Fibroblast of lung (primary cell): Measurements from ENCODE around the gene SLC22A7. TPM values are rescaled to one million over a fixed set of nuclear protein-coding genes. Genes with fewer than 3 reads are reported as not detected.

ENCODE experiments used
- DNase-seq, 2 donors: peaks; one replicate each; pipeline versions ENCODE4 v3.0.0 to v3.0.0-alpha.2; 2010; ENCODE audit warnings: low read depth in 2 of 2
- H2AFZ ChIP-seq: 2 replicates; pipeline ENCODE4 v1.5.1; 2012; ENCODE audit warnings: low read length, control low read depth, inconsistent platforms
- H3K27ac ChIP-seq: 2 replicates; pipeline ENCODE4 v1.5.1; 2011; ENCODE audit warnings: low read length, control low read depth; ENCODE audit not compliant: insufficient read depth
- H3K27me3 ChIP-seq: 2 replicates; pipeline ENCODE4 v1.5.1; 2011; ENCODE audit warnings: mild to moderate bottlenecking, low read length; ENCODE audit not compliant: control insufficient read depth, insufficient read depth
- H3K36me3 ChIP-seq: 2 replicates; pipeline ENCODE4 v1.5.1; 2011; ENCODE audit warnings: low read length; ENCODE audit not compliant: control insufficient read depth, insufficient read depth
- H3K4me1 ChIP-seq: 2 replicates; pipeline ENCODE4 v1.5.1; 2011; ENCODE audit warnings: low read length; ENCODE audit not compliant: control insufficient read depth, insufficient read depth; ENCODE audit errors: extremely low read depth
- H3K4me2 ChIP-seq: 2 replicates; pipeline ENCODE4 v1.5.1; 2011; ENCODE audit warnings: low read length, control low read depth; ENCODE audit not compliant: insufficient read depth; ENCODE audit errors: extremely low read depth
- H3K4me3 ChIP-seq, 4 experiments: fragments of 200-600 bp in 1 of 4; sonication (generic) in 1 of 4; replicated peaks in 1 of 4; 2 replicates each; pipeline ENCODE4 v1.5.1; 2011 to 2016; ENCODE audit warnings: low read length in 4 of 4, low read depth in 3 of 4, mild to moderate bottlenecking in 3 of 4, control low read depth in 2 of 4, inconsistent platforms in 1 of 4, mixed read lengths in 1 of 4; ENCODE audit not compliant: insufficient read depth in 1 of 4; ENCODE audit errors: control extremely low read depth in 1 of 4
- H3K79me2 ChIP-seq: 2 replicates; pipeline ENCODE4 v1.5.1; 2012; ENCODE audit warnings: mild to moderate bottlenecking, low read length, inconsistent platforms; ENCODE audit not compliant: control insufficient read depth, insufficient read depth
- H3K9ac ChIP-seq: 2 replicates; pipeline ENCODE4 v1.5.1; 2011; ENCODE audit warnings: mild to moderate bottlenecking, low read length, control low read depth; ENCODE audit not compliant: insufficient read depth
- H3K9me3 ChIP-seq: 2 replicates; pipeline ENCODE4 v1.5.1; 2012; ENCODE audit warnings: low read depth, low read length; ENCODE audit not compliant: control insufficient read depth, insufficient read depth
- H4K20me1 ChIP-seq: 2 replicates; pipeline ENCODE4 v1.5.1; 2011; ENCODE audit warnings: low read length; ENCODE audit not compliant: control insufficient read depth, insufficient read depth; ENCODE audit errors: extremely low read depth
- CTCF ChIP-seq, 2 donors: IDR thresholded peaks in 1 of 2; conservative IDR thresholded peaks in 1 of 2; 1 replicate in 1 of 2; 2 replicates in 1 of 2; pipeline ENCODE4 v1.5.1; 2011 to 2012; ENCODE audit warnings: low read length in 2 of 2, control low read depth in 1 of 2, inconsistent platforms in 1 of 2, low read depth in 1 of 2, mild to moderate bottlenecking in 1 of 2
- EZH2 ChIP-seq: IDR thresholded peaks from 2 replicates; pipeline ENCODE4 v1.5.1; 2012; ENCODE audit warnings: low read length, control low read depth, mild to moderate bottlenecking; ENCODE audit errors: missing control alignments
- polyA plus RNA-seq, 2 donors: library from polyadenylated mRNA; depleted of rRNA in 1 of 2; stranded (reverse) in 1 of 2; unstranded in 1 of 2; fragments of >200 nt; gene quantifications; 2 replicates each; pipeline ENCODE4 v1.2.1, GENCODE V29; 2011 to 2012; ENCODE audit warnings: missing spikeins in 1 of 2
- total RNA-seq: library from RNA; depleted of rRNA; stranded (reverse); fragments of >200 nt; gene quantifications from 2 replicates; pipeline ENCODE4 v1.2.1, GENCODE V29; 2014

Gene SLC22A7
- total and polyA plus RNA-seq, 2 donors (not counting 1 experiment from before 2014, with no cell fraction given) = not detected

DNA sequence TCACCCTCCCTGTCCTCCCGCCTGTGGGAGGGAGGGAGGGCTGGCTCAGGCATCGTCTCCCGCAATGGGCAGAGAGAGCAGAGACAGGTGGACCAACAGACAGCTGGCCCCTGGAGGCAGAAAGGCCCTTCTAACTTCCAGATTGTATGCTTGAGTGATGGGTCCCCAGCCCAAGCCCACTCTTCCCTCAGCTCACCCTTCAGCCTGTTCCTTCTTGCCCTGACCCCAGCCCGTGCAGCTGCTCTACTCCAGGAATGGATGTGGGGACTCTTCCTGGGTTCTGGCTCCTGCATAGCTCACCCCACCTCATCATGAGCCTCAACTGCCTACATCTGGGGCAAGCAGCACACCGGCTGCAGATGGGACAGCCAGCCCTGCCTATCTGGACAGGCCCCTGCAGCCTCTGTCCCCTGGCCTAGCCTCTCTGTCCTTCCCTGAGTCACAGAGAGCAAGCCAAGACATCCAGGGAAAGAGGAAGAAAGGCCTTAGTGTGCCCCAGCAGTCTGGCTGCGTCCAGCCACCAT, 11.5 kb upstream of the SLC22A7 start:
- H3K4me1 ChIP-seq = no peaks in the 10 kb centered on the region
- no peak overlapping the region for H2AFZ ChIP-seq
- no peak for DNase-seq
- H3K9ac ChIP-seq = no peak overlapping the region
- no peaks in the 10 kb centered on the region for H3K9me3 ChIP-seq
- no peak for TF ChIP-seq EZH2
- TF ChIP-seq CTCF (conservative IDR thresholded peaks at IDR 0.05 in 1 of 2, IDR thresholded peaks at IDR 0.05 in 1 of 2; ENCODE audit: low read depth in 1 of 2, low read length in 2 of 2) = no peak
- H3K36me3 ChIP-seq = no peaks in the 10 kb centered on the region
- no peak overlapping the region for H3K4me2 ChIP-seq
- no peak overlapping the region for H3K27ac ChIP-seq
- H3K79me2 ChIP-seq = no peaks in the 10 kb centered on the region
- no peaks in the 10 kb centered on the region for H4K20me1 ChIP-seq
- H3K27me3 ChIP-seq = peaks cover 8% of the 10 kb centered on the region
- H3K4me3 ChIP-seq = no peak overlapping the region

- Histone ChIP-seq H3K9me3 (no peaks in the 10 kb centered on the region), H3K4me2 (no peak overlapping the region), H3K27ac (no peak overlapping the region), H3K4me3 (no peak overlapping the region), H4K20me1 (no peaks in the 10 kb centered on the region), H3K36me3 (no peaks in the 10 kb centered on the region), H3K4me1 (no peaks in the 10 kb centered on the region), H3K27me3 (peaks cover 8% of the 10 kb centered on the region), H3K9ac (no peak overlapping the region), H3K79me2 (no peaks in the 10 kb centered on the region), H2AFZ (no peak overlapping the region)
- no peak for DNase-seq
- TF ChIP-seq CTCF (conservative IDR thresholded peaks at IDR 0.05 in 1 of 2, IDR thresholded peaks at IDR 0.05 in 1 of 2; ENCODE audit: low read depth in 1 of 2, low read length in 2 of 2) = no peak
- no peak for TF ChIP-seq EZH2
These were observed 10.9 kb upstream of the SLC22A7 start for GRCh38 chr6:43286980-43287716.

DNA sequence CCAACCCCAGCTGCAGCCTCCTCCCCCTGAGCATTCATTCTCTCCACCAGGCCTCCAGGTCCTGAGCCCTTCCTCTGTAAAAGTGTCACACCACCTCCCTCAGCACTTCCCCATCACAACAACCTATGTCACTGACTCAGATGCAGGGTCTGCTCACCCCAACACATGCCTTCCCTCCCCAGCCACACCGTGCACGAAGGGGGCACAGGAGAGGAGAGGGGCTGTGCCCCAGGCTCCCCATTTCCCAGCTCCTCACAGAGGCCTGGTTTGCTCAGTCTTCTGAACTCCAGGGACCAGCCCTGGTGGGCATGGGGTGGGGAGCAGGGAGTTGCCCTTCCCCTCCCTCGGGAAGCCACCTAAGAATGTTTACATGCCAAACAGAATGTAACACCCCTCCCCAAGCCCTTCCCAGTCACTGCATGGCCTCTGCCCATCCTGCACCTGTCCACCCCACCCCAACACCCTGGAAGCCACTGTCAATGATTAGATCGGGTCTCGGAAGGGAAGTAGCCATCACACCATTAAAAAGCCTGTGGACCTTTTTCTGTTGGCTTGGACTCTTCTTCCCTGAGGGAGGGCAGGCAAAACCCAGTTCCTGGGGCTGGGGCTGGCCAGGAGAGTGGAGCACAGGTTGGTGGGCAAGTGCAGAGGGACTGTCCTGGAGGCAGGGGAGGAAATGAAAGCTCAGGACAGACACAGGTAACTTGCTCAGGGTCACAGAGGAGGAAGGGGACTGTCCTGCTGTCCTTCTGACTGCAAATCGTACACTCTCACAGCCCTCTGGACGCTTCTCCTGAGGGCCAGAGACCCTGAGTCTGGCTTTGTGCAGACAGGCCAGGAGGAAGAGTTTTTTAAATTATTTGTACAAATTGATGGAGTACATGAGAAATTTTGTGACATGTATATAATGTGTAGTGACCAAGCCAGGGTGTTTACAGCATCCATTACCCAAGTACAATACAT, 10.1 kb upstream of the SLC22A7 start:
- H3K9me3 ChIP-seq = no peaks in the 10 kb centered on the region
- no peak overlapping the region for H2AFZ ChIP-seq
- H3K79me2 ChIP-seq = no peaks in the 10 kb centered on the region
- TF ChIP-seq CTCF (conservative IDR thresholded peaks at IDR 0.05 in 1 of 2, IDR thresholded peaks at IDR 0.05 in 1 of 2; ENCODE audit: low read depth in 1 of 2, low read length in 2 of 2) = no peak
- no peak for TF ChIP-seq EZH2
- DNase-seq = no peak
- H3K4me3 ChIP-seq = no peak overlapping the region
- H4K20me1 ChIP-seq = no peaks in the 10 kb centered on the region
- H3K27me3 ChIP-seq = peaks cover 8% of the 10 kb centered on the region
- H3K36me3 ChIP-seq = no peaks in the 10 kb centered on the region
- H3K9ac ChIP-seq = no peak overlapping the region
- no peaks in the 10 kb centered on the region for H3K4me1 ChIP-seq
- no peak overlapping the region for H3K27ac ChIP-seq
- H3K4me2 ChIP-seq = no peak overlapping the region
